Measurements from ENCODE around the gene TMEM126A. TPM values are rescaled to one million over a fixed set of nuclear protein-coding genes. Genes with fewer than 3 reads are reported as not detected.
A peak's percentile ranks its signal among the peaks of the same experiment; 100 is the strongest.

TMEM126A gene
- total and polyA plus RNA-seq, 7 experiments from 2014 or later = 17.8 to 68.0 (median 20.5) TPM

GRCh38 chr11:85682330-85683305, 34.9 kb downstream of the TMEM126A start:
- intact Hi-C loops (cut with micrococcal nuclease) = loop anchor here (1.0 kb wide), 3 partner anchors 17 to 144 kb away; partner anchors contain the start of gene CREBZF (in 1 of the 2)
- ChIA-PET CTCF (interaction anchor here (0.6 kb wide), 1 partner anchor 373 kb away, joined by 3 read pairs; no protein-coding TSS in a partner anchor), POLR2A (interaction anchor here (0.6 kb wide), 1 partner anchor 898 kb away, joined by 4 read pairs; no protein-coding TSS in a partner anchor)
- Histone ChIP-seq H3K4me3 (ENCODE audit: low read length) (peak overlapping the region; percentile 82), H3K36me3 (ENCODE audit: control insufficient read depth in 2 of 3, insufficient read depth in 3 of 3, low read length in 3 of 3) (no peaks in the 10 kb centered on the region), H3K27me3 (ENCODE audit: control insufficient read depth in 2 of 2, insufficient read depth in 2 of 2, low read length in 2 of 2) (no peaks in the 10 kb centered on the region), H3K4me1 (ENCODE audit: control insufficient read depth in 2 of 2, insufficient read depth in 2 of 2, low read length in 2 of 2) (no peaks in the 10 kb centered on the region), H3K9me3 (ENCODE audit: control insufficient read depth in 2 of 3, low read length in 3 of 3) (no peaks in the 10 kb centered on the region), H3K27ac (ENCODE audit: low read depth, low read length) (peak overlapping the region; percentile 75)
- Mint-ChIP-seq H3K4me3 (peak overlapping the region; percentile 78 to 92 (median 88)), H3K27me3 (peaks cover 0 to 24% (median 4%) of the 10 kb centered on the region in 5 donors), H3K27ac (peak overlapping the region; percentile 60 to 93 (median 81)), H3K9me3 (peaks cover 0 to 2% (median 0%) of the 10 kb centered on the region in 11 donors), H3K36me3 (peaks cover 0 to 5% (median 0%) of the 10 kb centered on the region in 5 donors), H3K4me1 (peaks cover 10 to 28% (median 14%) of the 10 kb centered on the region in 7 donors)
- ATAC-seq (peak; percentile 78), DNase-seq (peak; percentile 27 to 66 (median 43))

GRCh38 chr11:85685125-85685819, 37.5 kb downstream of the TMEM126A start:
- Histone ChIP-seq H3K27me3 (ENCODE audit: control insufficient read depth in 2 of 2, insufficient read depth in 2 of 2, low read length in 2 of 2) (no peaks in the 10 kb centered on the region), H3K36me3 (ENCODE audit: control insufficient read depth in 2 of 3, insufficient read depth in 3 of 3, low read length in 3 of 3) (no peaks in the 10 kb centered on the region), H3K4me1 (ENCODE audit: control insufficient read depth in 2 of 2, insufficient read depth in 2 of 2, low read length in 2 of 2) (no peaks in the 10 kb centered on the region), H3K4me3 (ENCODE audit: low read length) (no peak overlapping the region), H3K9me3 (ENCODE audit: control insufficient read depth in 2 of 3, low read length in 3 of 3) (no peaks in the 10 kb centered on the region), H3K27ac (ENCODE audit: low read depth, low read length) (no peak overlapping the region)
- Mint-ChIP-seq H3K27me3 (peaks cover 0 to 8% (median 2%) of the 10 kb centered on the region in 5 donors), H3K4me1 (peaks cover 10 to 28% (median 14%) of the 10 kb centered on the region in 7 donors), H3K27ac (peak overlapping the region in 4 of 9 donors; percentile 3 to 87 (median 46)), H3K36me3 (peaks cover 0 to 12% (median 6%) of the 10 kb centered on the region in 5 donors), H3K9me3 (peaks cover 0 to 2% (median 0%) of the 10 kb centered on the region in 11 donors), H3K4me3 (peak overlapping the region in 2 of 10 donors; percentile 12 to 29)
- intact Hi-C loops (cut with micrococcal nuclease) = no loop called here
- POLR2A ChIA-PET = interaction anchor here (0.6 to 1.6 kb wide), 2 partner anchors 21 to 124 kb away, joined by 4 to 8 read pairs; partner anchors contain the start of gene CREBZF
- ATAC-seq (no peak), DNase-seq (no peak)
- CTCF ChIA-PET = no interaction called here

GRCh38 chr11:85685820-85686459, 38.2 kb downstream of the TMEM126A start, which contains the start of gene CCDC89:
Gene CCDC89, minus strand, starts transcription at chr11:85686195. Its CDS starts 65 bp downstream, at chr11:85686130.
- H3K36me3 Mint-ChIP-seq = peaks cover 0 to 18% (median 8%) of the 10 kb centered on the region in 5 donors
- POLR2A ChIA-PET = interaction anchor here (1.6 kb wide), 1 partner anchor 21 kb away, joined by 4 read pairs; the partner anchor contains the start of gene CREBZF
- CTCF ChIA-PET = no interaction called here
- DNase-seq (no peak), ATAC-seq (no peak)
- Histone ChIP-seq H3K27ac (ENCODE audit: low read depth, low read length) (no peak within 1 kb of the TSS), H3K9me3 (ENCODE audit: control insufficient read depth in 2 of 3, low read length in 3 of 3) (no peaks in the 10 kb centered on the region), H3K27me3 (ENCODE audit: control insufficient read depth in 2 of 2, insufficient read depth in 2 of 2, low read length in 2 of 2) (no peaks in the 10 kb centered on the region), H3K36me3 (ENCODE audit: control insufficient read depth in 2 of 3, insufficient read depth in 3 of 3, low read length in 3 of 3) (no peaks in the 10 kb centered on the region), H3K4me1 (ENCODE audit: control insufficient read depth in 2 of 2, insufficient read depth in 2 of 2, low read length in 2 of 2) (no peaks in the 10 kb centered on the region), H3K4me3 (ENCODE audit: low read length) (no peak within 1 kb of the TSS)
- peaks cover 10 to 28% (median 14%) of the 10 kb centered on the region in 7 donors for H3K4me1 Mint-ChIP-seq
- peak within 1 kb of the TSS in 4 of 9 donors; percentile 3 to 87 (median 46) for H3K27ac Mint-ChIP-seq
- H3K27me3 Mint-ChIP-seq = peaks cover 0 to 3% (median 0%) of the 10 kb centered on the region in 5 donors
- H3K4me3 Mint-ChIP-seq = peak within 1 kb of the TSS in 2 of 10 donors; percentile 12 to 29
- no peaks in the 10 kb centered on the region for H3K9me3 Mint-ChIP-seq
- intact Hi-C loops (cut with micrococcal nuclease) = no loop called here

- intact Hi-C loops (cut with micrococcal nuclease) = loop anchor here (1.0 to 10.0 kb wide), 16 partner anchors 30 to 1124 kb away; partner anchors contain the start of genes CCDC83 (in 1 of the 2) and CREBZF (in 1 of the 2)
- POLR2A ChIA-PET = interaction anchor here (1.4 kb wide), 1 partner anchor 160 kb away, joined by 4 read pairs; the partner anchor contains the start of gene CCDC83
- peak; percentile 70 for ATAC-seq
Observed at GRCh38 chr11:85694385-85694980, 46.7 kb downstream of the TMEM126A start.

GRCh38 chr11:85695546-85695945, 47.8 kb downstream of the TMEM126A start:
- H3K27me3 Mint-ChIP-seq = no peaks in the 10 kb centered on the region
- intact Hi-C loops (cut with micrococcal nuclease) = loop anchor here (2.0 to 10.0 kb wide), 3 partner anchors 31 to 289 kb away; partner anchors contain the start of gene CREBZF (in 1 of the 2)

More at GRCh38 chr11:85694385-85694980, 46.7 kb downstream of the TMEM126A start:
- peak in 7 of 9 donors; percentile 36 to 63 (median 55) for DNase-seq
- H3K4me3 ChIP-seq (ENCODE audit: low read length) = no peak overlapping the region
- H3K27me3 ChIP-seq (ENCODE audit: control insufficient read depth in 2 of 2, insufficient read depth in 2 of 2, low read length in 2 of 2) = no peaks in the 10 kb centered on the region
- peaks cover 2 to 7% of the 10 kb centered on the region in 2 donors for H3K4me1 ChIP-seq (ENCODE audit: control insufficient read depth in 2 of 2, insufficient read depth in 2 of 2, low read length in 2 of 2)
- Mint-ChIP-seq H3K36me3 (peaks cover 0 to 63% (median 13%) of the 10 kb centered on the region in 5 donors), H3K27ac (peak overlapping the region in 1 of 9 donors; percentile 12), H3K4me3 (no peak overlapping the region), H3K4me1 (peaks cover 2 to 52% (median 8%) of the 10 kb centered on the region in 7 donors), H3K9me3 (no peaks in the 10 kb centered on the region), H3K27me3 (peaks cover 0 to 3% (median 0%) of the 10 kb centered on the region in 5 donors)
- CTCF ChIA-PET = interaction anchor here (0.6 to 2.7 kb wide), 8 partner anchors 71 to 510 kb away, joined by 3 to 12 read pairs (median 4); partner anchors contain the start of gene CCDC83
- H3K9me3 ChIP-seq (ENCODE audit: control insufficient read depth in 2 of 3, low read length in 3 of 3) = no peaks in the 10 kb centered on the region
- H3K36me3 ChIP-seq (ENCODE audit: control insufficient read depth in 2 of 3, insufficient read depth in 3 of 3, low read length in 3 of 3) = no peaks in the 10 kb centered on the region
- H3K27ac ChIP-seq (ENCODE audit: low read depth, low read length) = no peak overlapping the region

More at GRCh38 chr11:85695546-85695945, 47.8 kb downstream of the TMEM126A start:
- DNase-seq (no peak), ATAC-seq (no peak)
- Histone ChIP-seq H3K4me3 (ENCODE audit: low read length) (no peak overlapping the region), H3K9me3 (ENCODE audit: control insufficient read depth in 2 of 3, low read length in 3 of 3) (no peaks in the 10 kb centered on the region), H3K36me3 (ENCODE audit: control insufficient read depth in 2 of 3, insufficient read depth in 3 of 3, low read length in 3 of 3) (no peaks in the 10 kb centered on the region), H3K4me1 (ENCODE audit: control insufficient read depth in 2 of 2, insufficient read depth in 2 of 2, low read length in 2 of 2) (peaks cover 11 to 18% of the 10 kb centered on the region in 2 donors), H3K27me3 (ENCODE audit: control insufficient read depth in 2 of 2, insufficient read depth in 2 of 2, low read length in 2 of 2) (no peaks in the 10 kb centered on the region), H3K27ac (ENCODE audit: low read depth, low read length) (no peak overlapping the region)
- H3K4me1 Mint-ChIP-seq = peaks cover 9 to 59% (median 18%) of the 10 kb centered on the region in 7 donors
- ChIA-PET POLR2A (interaction anchor here (1.1 to 2.4 kb wide), 4 partner anchors 52 to 159 kb away, joined by 3 to 8 read pairs (median 4); partner anchors contain the start of gene CCDC83), CTCF (interaction anchor here (1.0 to 2.7 kb wide), 7 partner anchors 70 to 498 kb away, joined by 3 to 12 read pairs (median 5); partner anchors contain the start of gene CCDC83)
- no peak overlapping the region for H3K4me3 Mint-ChIP-seq
- no peaks in the 10 kb centered on the region for H3K9me3 Mint-ChIP-seq
- peaks cover 0 to 58% (median 6%) of the 10 kb centered on the region in 5 donors for H3K36me3 Mint-ChIP-seq
- H3K27ac Mint-ChIP-seq = peak overlapping the region in 1 of 9 donors; percentile 14

Measured in naive thymus-derived CD4-positive, alpha-beta T cell (primary cell).